ENCODE measurements around the gene PODN.

- TF ChIP-seq POLR2A (IDR thresholded peaks at IDR 0.05) (no peak), POLR2AphosphoS5 (IDR thresholded peaks at IDR 0.05) (peak in 3 of 4 donors; percentile 36 to 67 (median 55))
- TF ChIP-seq, protein P1, sequence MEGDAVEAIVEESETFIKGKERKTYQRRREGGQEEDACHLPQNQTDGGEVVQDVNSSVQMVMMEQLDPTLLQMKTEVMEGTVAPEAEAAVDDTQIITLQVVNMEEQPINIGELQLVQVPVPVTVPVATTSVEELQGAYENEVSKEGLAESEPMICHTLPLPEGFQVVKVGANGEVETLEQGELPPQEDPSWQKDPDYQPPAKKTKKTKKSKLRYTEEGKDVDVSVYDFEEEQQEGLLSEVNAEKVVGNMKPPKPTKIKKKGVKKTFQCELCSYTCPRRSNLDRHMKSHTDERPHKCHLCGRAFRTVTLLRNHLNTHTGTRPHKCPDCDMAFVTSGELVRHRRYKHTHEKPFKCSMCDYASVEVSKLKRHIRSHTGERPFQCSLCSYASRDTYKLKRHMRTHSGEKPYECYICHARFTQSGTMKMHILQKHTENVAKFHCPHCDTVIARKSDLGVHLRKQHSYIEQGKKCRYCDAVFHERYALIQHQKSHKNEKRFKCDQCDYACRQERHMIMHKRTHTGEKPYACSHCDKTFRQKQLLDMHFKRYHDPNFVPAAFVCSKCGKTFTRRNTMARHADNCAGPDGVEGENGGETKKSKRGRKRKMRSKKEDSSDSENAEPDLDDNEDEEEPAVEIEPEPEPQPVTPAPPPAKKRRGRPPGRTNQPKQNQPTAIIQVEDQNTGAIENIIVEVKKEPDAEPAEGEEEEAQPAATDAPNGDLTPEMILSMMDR (IDR thresholded peaks at IDR 0.05) = no peak
These were observed 47.1 kb upstream of the PODN start for GRCh38 chr1:53014791-53015507.
